Measurements from ENCODE around the gene GABRA4. TPM values are rescaled to one million over a fixed set of nuclear protein-coding genes. Genes with fewer than 3 reads are reported as not detected.

The GABRA4 gene
- total and polyA plus RNA-seq, 10 of the 15 experiments (the other 5 are each of a cell fraction or from before 2014, with no cell fraction given), result 0.69 to 14.6 (median 1.1) TPM

DNA sequence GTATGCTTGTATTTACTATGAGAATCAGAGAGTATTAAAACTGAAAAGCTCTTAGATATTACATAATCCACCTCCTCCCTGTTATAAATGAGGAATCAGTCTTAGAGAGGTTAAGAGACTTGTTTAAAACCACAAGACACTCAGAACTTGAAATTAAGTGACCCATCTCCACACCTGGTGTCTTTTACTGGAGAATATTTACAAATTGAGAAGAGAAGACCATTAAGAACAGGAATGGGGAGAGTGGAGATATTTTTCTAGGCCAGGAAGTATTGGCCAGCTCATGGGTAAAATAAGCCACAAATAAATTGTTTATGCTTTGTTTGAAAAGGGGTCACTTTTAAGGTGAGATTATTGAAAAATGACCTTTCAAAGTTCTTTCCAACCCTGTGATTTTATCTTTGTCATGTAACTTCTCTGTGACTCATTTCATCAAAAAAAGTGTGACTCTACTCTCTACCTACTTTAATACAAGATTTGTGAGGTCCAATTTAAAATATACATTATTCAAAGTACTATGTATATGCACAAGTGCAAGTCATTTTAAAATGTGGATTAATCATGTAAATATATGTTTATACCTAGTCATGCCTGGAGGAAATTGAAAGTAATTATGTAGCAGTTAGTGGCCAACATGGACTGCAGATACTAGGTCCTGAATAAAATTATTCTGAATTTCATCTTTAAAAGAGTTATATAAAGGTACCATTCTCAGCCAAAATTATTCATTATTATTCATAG lies 68.4 kb downstream of the GABRA4 start:
- Histone ChIP-seq H3K27me3 (replicated peaks in 1 of 2; ENCODE audit: control insufficient read depth in 2 of 2, insufficient read depth in 2 of 2, low read length in 1 of 2) (no peaks in the 10 kb centered on the region), H4K20me1 (ENCODE audit: control insufficient read depth, insufficient read depth) (no peaks in the 10 kb centered on the region), H3K79me2 (ENCODE audit: control insufficient read depth, insufficient read depth, low read length) (no peaks in the 10 kb centered on the region), H3K9me3 (replicated peaks; ENCODE audit: control insufficient read depth, insufficient read depth, low read length) (no peaks in the 10 kb centered on the region), H3K4me2 (ENCODE audit: control insufficient read depth, insufficient read depth) (no peak overlapping the region), H3K9ac (ENCODE audit: control insufficient read depth, insufficient read depth, low read length) (no peak overlapping the region), H3K36me3 (ENCODE audit: control insufficient read depth in 2 of 2, insufficient read depth in 2 of 2, low read length in 1 of 2) (no peaks in the 10 kb centered on the region), H3K27ac (ENCODE audit: control insufficient read depth, insufficient read depth) (no peak overlapping the region), H2AFZ (ENCODE audit: control insufficient read depth, low read depth, low read length) (no peak overlapping the region), H3K4me1 (ENCODE audit: control insufficient read depth, insufficient read depth, low read length) (no peaks in the 10 kb centered on the region), H3K4me3 (no peak overlapping the region)
- ChIA-PET RAD21 (ENCODE audit: unreplicated experiment) (no interaction called here), POLR2A (no interaction called here), CTCF (interaction anchor here (1.0 kb wide), 1 partner anchor 108 kb away, joined by 3 read pairs; no protein-coding TSS in a partner anchor), SMC1A (ENCODE audit: uncharacterized antibody, unreplicated experiment) (interaction anchor here (1.6 kb wide), 1 partner anchor 9 kb away, joined by 4 read pairs; no protein-coding TSS in a partner anchor)
- intact Hi-C loops (cut with micrococcal nuclease; ENCODE audit: unreplicated experiment), result no loop called here
- TF ChIP-seq JUNB (IDR thresholded peaks at IDR 0.05) (peak; percentile 30; the same call in 1 of the 2 replicates), RUNX3 (IDR thresholded peaks at IDR 0.05; ENCODE audit: low read length) (peak; percentile 75), NR2F1 (conservative IDR thresholded peaks at IDR 0.05) (peak; percentile 47; the same call in 1 of the 2 replicates), NFIC (IDR thresholded peaks at IDR 0.05; ENCODE audit: low read depth, low read length) (peak; percentile 54; the same call in 1 of the 2 replicates), PAX5 (IDR thresholded peaks at IDR 0.05; ENCODE audit: borderline replicate concordance, low read depth, low read length) (no peak), SRF (IDR thresholded peaks at IDR 0.05; ENCODE audit: low read depth in 2 of 2, low read length in 2 of 2) (no peak), CREM (IDR thresholded peaks at IDR 0.05; ENCODE audit: low read depth) (no peak), MEF2B (IDR thresholded peaks at IDR 0.05; ENCODE audit: partially characterized antibody, poor library complexity, severe bottlenecking) (no peak)
- FAIRE-seq (no peak), ATAC-seq (peak; percentile 36), DNase-seq (ENCODE audit: low read depth, low spot score) (no peak)
- in situ Hi-C loops (cut with MboI), result no loop called here
- no TSS peak for BruUV-seq (replicated peaks)
